GM19193 (cell line): ENCODE data around the gene RNPS1.

ENCODE experiments used
- POLR2A ChIP-seq: IDR thresholded peaks from 4 replicates; pipeline ENCODE4 v1.6.1; 2011; ENCODE audit not compliant: insufficient read depth, insufficient read length; ENCODE audit errors: extremely low read depth

The RNPS1 gene

GRCh38 chr16:2275476-2276367, 7.8 kb upstream of the RNPS1 start:
- TF ChIP-seq POLR2A, result no peak

GRCh38 chr16:2273931-2274330, 6.0 kb upstream of the RNPS1 start:
- no peak for TF ChIP-seq POLR2A

GRCh38 chr16:2273484-2273883, 5.6 kb upstream of the RNPS1 start:
- TF ChIP-seq POLR2A, result no peak

GRCh38 chr16:2271848-2272461, 4.0 kb upstream of the RNPS1 start:
- no peak for TF ChIP-seq POLR2A

GRCh38 chr16:2270588-2271470, 2.9 kb upstream of the RNPS1 start:
- TF ChIP-seq POLR2A, result no peak

GRCh38 chr16:2270070-2270462, 2.1 kb upstream of the RNPS1 start:
- no peak for TF ChIP-seq POLR2A

GRCh38 chr16:2260250-2260649, 7.7 kb downstream of the RNPS1 start:
- TF ChIP-seq POLR2A, result no peak

GRCh38 chr16:2257726-2258125, 10.2 kb downstream of the RNPS1 start:
- TF ChIP-seq POLR2A, result no peak

GRCh38 chr16:2256531-2257140, 11.3 kb downstream of the RNPS1 start:
- TF ChIP-seq POLR2A, result no peak

GRCh38 chr16:2253293-2253692, 14.6 kb downstream of the RNPS1 start:
- TF ChIP-seq POLR2A, result no peak

- no peak for TF ChIP-seq POLR2A
Measured at GRCh38 chr16:2252806-2253148, 15.1 kb downstream of the RNPS1 start.

GRCh38 chr16:2251296-2252111, 16.4 kb downstream of the RNPS1 start, which contains the start of gene ECI1:
ECI1 (minus strand) TSS chr16:2251587; CDS start chr16:2251566, 21 bp downstream.
- TF ChIP-seq POLR2A, result peak; percentile 86

- no peak for TF ChIP-seq POLR2A
Measured at GRCh38 chr16:2250652-2251295, 17.2 kb downstream of the RNPS1 start.
